Stomach (tissue), 19 donors: Measurements from ENCODE around the gene FDX2. TPM values are rescaled to one million over a fixed set of nuclear protein-coding genes. Genes with fewer than 3 reads are reported as not detected.

ENCODE experiments used
- DNase-seq, 2 donors: peaks; one replicate each; pipeline versions ENCODE4 v3.0.0 to v3.0.0-alpha.2; 2013 to 2019
- H3K27ac ChIP-seq, 5 donors: fragments of 200-600 bp in 4 of 5; sonication (generic) in 4 of 5; one replicate each; pipeline ENCODE4 v1.5.1; 2013 to 2019; ENCODE audit warnings: mild to moderate bottlenecking in 1 of 5, moderate library complexity in 1 of 5
- H3K27me3 ChIP-seq, 3 donors: fragments of 200-600 bp; sonication (generic); one replicate each; pipeline ENCODE4 v1.5.1; 2017 to 2019; ENCODE audit warnings: mixed run types in 1 of 3
- H3K36me3 ChIP-seq, 4 donors: fragments of 200-600 bp; sonication (generic); 1 replicate in 3 of 4; 2 replicates in 1 of 4; pipeline ENCODE4 v1.5.1; 2016 to 2019
- H3K4me1 ChIP-seq, 4 donors: fragments of 200-600 bp; sonication (generic); one replicate each; pipeline ENCODE4 v1.5.1; 2016 to 2019
- H3K4me3 ChIP-seq, 4 donors: fragments of 200-600 bp; sonication (generic) in 3 of 4; one replicate each; pipeline ENCODE4 v1.5.1; 2016 to 2019; ENCODE audit warnings: mild to moderate bottlenecking in 1 of 4
- H3K9me3 ChIP-seq, 4 donors: fragments of 200-600 bp; sonication (generic); one replicate each; pipeline ENCODE4 v1.5.1; 2016 to 2019
- CTCF ChIP-seq, 7 experiments: fragments of 450-650 bp in 4 of 7; fragments of 200-600 bp in 3 of 7; sonication (generic) in 3 of 7; IDR thresholded peaks; one replicate each; pipeline ENCODE4 v1.5.1; 2016 to 2019; ENCODE audit warnings: antibody characterized with exemption in 7 of 7, control low read depth in 2 of 7, mild to moderate bottlenecking in 1 of 7
- EP300 ChIP-seq: sonication (generic); formaldehyde crosslinking; IDR thresholded peaks from one replicate; pipeline ENCODE4 v1.6.1; 2017; ENCODE audit warnings: antibody characterized with exemption
- POLR2A ChIP-seq, 4 donors: fragments of 450-650 bp; IDR thresholded peaks; one replicate each; pipeline ENCODE4 v1.6.1; 2016; ENCODE audit warnings: antibody characterized with exemption in 4 of 4, control low read depth in 2 of 4, mild to moderate bottlenecking in 1 of 4, moderate library complexity in 1 of 4
- POLR2AphosphoS5 ChIP-seq, 3 donors: sonication (generic); formaldehyde crosslinking; IDR thresholded peaks; one replicate each; pipeline ENCODE4 v1.6.1; 2016; ENCODE audit warnings: antibody characterized with exemption in 3 of 3
- WGBS, 5 donors: extraction: QIAGEN DNeasy Blood & Tissue Kit in 3 of 5; methylation state at CpG; one replicate each; pipeline versions ENCODE4 v1.1.5 to v1.1.7; 2013 to 2018; 5-methylcytosine and 5-hydroxymethylcytosine counted together
- intact Hi-C: fragments of 100-400 bp; cut with DNase I; formaldehyde crosslinking; loops from one replicate; pipeline ENCODE4 v1.15.1; 2023; ENCODE audit warnings: low total_unique reads
- long read RNA-seq, 10 donors: transcript quantifications; one replicate each; lab custom pipeline, GENCODE V29; 2026
- polyA plus RNA-seq, 3 donors: library from polyadenylated mRNA; stranded (reverse); fragments of 200-250 nt; gene quantifications; one replicate each; pipeline ENCODE4 v1.2.3, GENCODE V29; 2013
- total RNA-seq, 5 donors: library from RNA; depleted of rRNA; stranded (reverse); fragments of >200 nt; gene quantifications; one replicate each; pipeline versions ENCODE4 v1.1.0 to v1.2.3, GENCODE V29; 2014 to 2016
- donor health status: healthy with polysubstance abuse.
- donor health status: Bipolar disorder and iron deficiency.
- donor health status: healthy.

Gene FDX2
- total RNA-seq (10 to 100 TPM in 2 of 5 donors, 1 to 10 TPM in 1, under 1 TPM in 1, not detected in 1; 0.89 to 54.3 (median 14.9) TPM), polyA plus RNA-seq (10 to 100 TPM; 28.8 to 32.9 (median 29.5) TPM)
- long read RNA-seq, donor 1, partial matches to known transcripts = 0 of 2 reads
- long read RNA-seq, donor 1, other reads (novel, unspliced or antisense) = 0 of 2 reads
- long read RNA-seq, donor 2, transcript FDX2-202 (5 exons, 1,012 nt) = major isoform, 6 of 7 reads
- long read RNA-seq, donor 2, partial matches to known transcripts = 0 of 7 reads
- long read RNA-seq, donor 2, other reads (novel, unspliced or antisense) = 0 of 7 reads
- long read RNA-seq, donor 3, partial matches to known transcripts = 0 of 3 reads
- long read RNA-seq, donor 3, other reads (novel, unspliced or antisense) = 0 of 3 reads
- long read RNA-seq, donor 4, partial matches to known transcripts = 0 of 1 reads
- long read RNA-seq, donor 4, other reads (novel, unspliced or antisense) = 0 of 1 reads
- long read RNA-seq, donor 5, transcript FDX2-202 (5 exons, 1,012 nt) = major isoform, 9 of 10 reads
- long read RNA-seq, donor 5, partial matches to known transcripts = 0 of 10 reads
- long read RNA-seq, donor 5, other reads (novel, unspliced or antisense) = 0 of 10 reads
- long read RNA-seq, donor 6, transcript FDX2-202 (5 exons, 1,012 nt) = major isoform, 18 of 22 reads
- long read RNA-seq, donor 6, partial matches to known transcripts = 0 of 22 reads
- long read RNA-seq, donor 6, other reads (novel, unspliced or antisense) = 0 of 22 reads
- long read RNA-seq, donor 7, partial matches to known transcripts = 0 of 5 reads
- long read RNA-seq, donor 7, other reads (novel, unspliced or antisense) = 0 of 5 reads
- long read RNA-seq, donor 8, transcript FDX2-202 (5 exons, 1,012 nt) = major isoform, 6 of 11 reads
- long read RNA-seq, donor 8, partial matches to known transcripts = 0 of 11 reads
- long read RNA-seq, donor 8, other reads (novel, unspliced or antisense) = 0 of 11 reads
- long read RNA-seq, donor 9, transcript FDX2-202 (5 exons, 1,012 nt) = major isoform, 5 of 10 reads
- long read RNA-seq, donor 9, transcript FDX2-203 (4 exons, 635 nt) = major isoform, 5 of 10 reads
- long read RNA-seq, donor 9, partial matches to known transcripts = 0 of 10 reads
- long read RNA-seq, donor 9, other reads (novel, unspliced or antisense) = 0 of 10 reads
- long read RNA-seq, donor 10, partial matches to known transcripts = 0 of 3 reads
- long read RNA-seq, donor 10, other reads (novel, unspliced or antisense) = 0 of 3 reads

- Histone ChIP-seq H3K27me3 (no peaks in the 10 kb centered on the region), H3K4me3 (peak within 1 kb of the TSS; percentile 71 to 99 (median 84)), H3K9me3 (no peaks in the 10 kb centered on the region), H3K27ac (peak within 1 kb of the TSS in 4 of 5 donors; percentile 52 to 79 (median 68)), H3K36me3 (peaks cover 24 to 54% (median 50%) of the 10 kb centered on the region in 4 donors), H3K4me1 (peaks cover 13 to 22% (median 15%) of the 10 kb centered on the region in 4 donors)
- DNase-seq = peak; percentile 91 to 95
- no peak for TF ChIP-seq CTCF (IDR thresholded peaks at IDR 0.05)
- TF ChIP-seq POLR2AphosphoS5 (IDR thresholded peaks at IDR 0.05) = peak; percentile 39 to 93 (median 50)
- 0 to 2% (median 0%) methylated on average over 35 to 55 of the region's 55 CpGs for WGBS, 5 donors
- intact Hi-C loops = no loop called here
These were observed at the start of gene FDX2 for GRCh38 chr19:10315335-10316214. Gene FDX2, minus strand, starts transcription at chr19:10316015. Its CDS starts 19 bp downstream, at chr19:10315996.

- no peak overlapping the region for H3K27ac ChIP-seq
- H3K36me3 ChIP-seq = peaks cover 71 to 100% (median 100%) of the 10 kb centered on the region in 4 donors
- intact Hi-C loops = no loop called here
- 94 to 100% (median 96%) methylated on average over 9 to 23 of the region's 23 CpGs for WGBS, 5 donors
- H3K4me3 ChIP-seq = no peak overlapping the region
- no peaks in the 10 kb centered on the region for H3K9me3 ChIP-seq
- no peaks in the 10 kb centered on the region for H3K4me1 ChIP-seq
- H3K27me3 ChIP-seq = no peaks in the 10 kb centered on the region
- TF ChIP-seq POLR2A (IDR thresholded peaks at IDR 0.05) = no peak
- TF ChIP-seq CTCF (IDR thresholded peaks at IDR 0.05) = no peak
- no peak for TF ChIP-seq EP300
- TF ChIP-seq POLR2AphosphoS5 (IDR thresholded peaks at IDR 0.05) = no peak
- DNase-seq = no peak
These were observed 49.7 kb upstream of the FDX2 start for GRCh38 chr19:10365518-10365917.

GRCh38 chr19:10364644-10365043 lies 48.8 kb upstream of the FDX2 start:
- WGBS, 5 donors = 83 to 91% (median 89%) methylated on average over 16 to 19 of the region's 19 CpGs
- Histone ChIP-seq H3K36me3 (peaks cover 73 to 100% (median 100%) of the 10 kb centered on the region in 4 donors), H3K27ac (no peak overlapping the region), H3K4me3 (no peak overlapping the region), H3K9me3 (no peaks in the 10 kb centered on the region), H3K4me1 (no peaks in the 10 kb centered on the region), H3K27me3 (no peaks in the 10 kb centered on the region)
- no peak for DNase-seq
- no peak for TF ChIP-seq POLR2A (IDR thresholded peaks at IDR 0.05)
- TF ChIP-seq EP300 = no peak
- no peak for TF ChIP-seq POLR2AphosphoS5 (IDR thresholded peaks at IDR 0.05)
- no peak for TF ChIP-seq CTCF (IDR thresholded peaks at IDR 0.05)
- intact Hi-C loops = no loop called here
